ENCODE results near the gene TBC1D24.

GRCh38 chr16:2476741-2477140 lies 1.8 kb downstream of the TBC1D24 start:
- TF ChIP-seq POLR2A (IDR thresholded peaks at IDR 0.05) (no peak), CTCF (IDR thresholded peaks at IDR 0.05) (no peak)
